HG03064 (cell line): Measurements from ENCODE around the gene AFF2.

Experiments
- ATAC-seq: cut with Tn5 transposase; IDR thresholded peaks from one replicate; pipeline ENCODE4 v1.9.1; 2021; ENCODE audit warnings: low read depth; ENCODE audit not compliant: unreplicated experiment

AFF2 gene

DNA sequence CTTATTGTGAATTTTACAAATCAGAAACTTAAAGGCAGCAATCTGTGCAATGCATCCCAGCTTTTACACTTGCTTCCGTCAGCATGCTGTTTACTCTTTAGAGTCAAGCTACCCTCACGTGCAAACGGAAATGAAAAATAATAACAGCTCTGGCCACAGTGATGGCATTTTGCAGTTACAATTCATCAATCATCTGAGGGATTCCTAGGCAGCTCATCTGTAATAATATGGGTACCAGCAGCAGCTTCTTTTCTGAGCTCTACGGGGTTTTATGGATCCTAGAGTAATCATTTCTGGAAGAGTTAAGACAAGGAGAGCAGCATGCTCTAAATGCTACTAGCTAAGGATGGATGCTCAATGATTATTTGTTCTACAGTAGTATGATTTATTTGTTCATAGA is 313.6 kb downstream of the AFF2 start:
- ATAC-seq: no peak

DNA sequence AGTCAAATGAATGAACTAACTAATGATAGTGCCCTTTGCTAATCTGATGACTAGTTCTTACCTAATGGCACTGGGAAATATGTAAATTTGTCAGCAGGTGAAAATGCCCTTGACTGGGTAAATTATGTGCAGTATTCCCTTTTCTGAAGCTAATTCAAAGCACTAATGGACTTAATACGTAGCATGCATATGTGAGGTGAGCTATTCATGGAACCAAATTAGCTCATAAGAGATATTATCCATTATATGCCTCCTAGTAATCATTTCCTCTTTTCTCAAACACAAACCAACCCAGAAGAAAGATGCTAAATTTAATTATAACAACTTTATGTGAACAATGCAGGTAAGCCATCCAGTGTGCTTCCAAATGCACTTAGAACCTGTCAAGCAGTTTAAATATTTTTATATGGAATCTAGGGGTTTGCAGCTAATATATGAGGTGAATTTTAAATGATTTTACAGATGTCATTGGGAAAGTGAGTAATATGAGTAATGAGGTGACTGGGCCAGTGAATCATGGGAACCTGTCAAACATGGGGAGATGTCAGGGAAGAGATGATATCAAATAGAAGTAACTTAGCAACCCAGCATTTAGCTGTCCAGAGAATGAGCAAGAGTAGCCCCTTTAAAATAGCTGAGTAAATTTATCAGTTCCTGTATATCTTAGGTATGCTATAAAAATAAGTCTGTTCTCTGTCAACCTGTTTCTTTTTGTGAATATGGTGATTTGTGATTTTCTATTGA is 315.0 kb downstream of the AFF2 start:
- no peak for ATAC-seq

DNA sequence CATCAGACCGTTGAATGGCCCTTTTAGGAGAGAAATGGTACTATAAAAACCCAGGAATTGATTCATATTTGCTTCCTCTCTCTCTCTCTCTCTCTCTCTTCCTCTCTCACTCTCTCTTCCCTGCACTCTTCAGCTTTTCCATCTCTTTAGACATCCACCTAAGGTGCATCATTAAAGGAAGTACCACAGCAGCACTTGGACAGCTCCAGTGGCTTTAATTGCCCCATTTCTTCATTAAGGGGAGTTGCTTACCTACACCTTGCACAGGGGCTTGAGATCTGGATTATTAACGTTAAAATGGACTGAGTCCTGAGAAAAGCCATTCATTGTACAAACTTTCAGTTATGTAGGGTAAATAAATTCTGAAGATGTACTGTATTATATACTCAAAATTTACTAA is 323.6 kb downstream of the AFF2 start:
- no peak for ATAC-seq

GRCh38 chrX:148825696-148826095 is 325.3 kb downstream of the AFF2 start:
- no peak for ATAC-seq

GRCh38 chrX:148836741-148837140 is 336.3 kb downstream of the AFF2 start:
- ATAC-seq: no peak

GRCh38 chrX:148850631-148851030 is 350.2 kb downstream of the AFF2 start:
- ATAC-seq: no peak

DNA sequence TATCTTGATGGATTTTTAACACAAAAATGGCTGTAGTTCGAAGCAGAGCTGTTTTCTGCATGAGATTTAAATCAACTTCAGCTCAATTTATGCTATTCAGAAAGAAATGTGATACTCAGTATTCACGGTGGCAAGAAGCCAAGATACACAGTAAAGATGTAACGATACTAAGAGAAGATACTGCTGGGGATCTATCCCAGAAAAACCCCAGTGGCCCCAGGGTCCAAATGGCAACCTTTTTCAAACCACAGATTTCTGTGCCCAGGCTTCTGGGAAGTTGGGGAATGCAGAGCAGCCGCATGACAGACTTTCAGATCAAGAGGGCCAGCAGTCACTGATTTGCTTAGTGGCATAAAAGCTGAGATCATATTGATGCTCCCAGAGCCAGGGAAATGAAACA is 353.9 kb downstream of the AFF2 start:
- no peak for ATAC-seq

GRCh38 chrX:148856505-148856904 is 356.1 kb downstream of the AFF2 start:
- ATAC-seq: no peak

- no peak for ATAC-seq
These were observed 365.1 kb downstream of the AFF2 start for GRCh38 chrX:148865277-148866210.

DNA sequence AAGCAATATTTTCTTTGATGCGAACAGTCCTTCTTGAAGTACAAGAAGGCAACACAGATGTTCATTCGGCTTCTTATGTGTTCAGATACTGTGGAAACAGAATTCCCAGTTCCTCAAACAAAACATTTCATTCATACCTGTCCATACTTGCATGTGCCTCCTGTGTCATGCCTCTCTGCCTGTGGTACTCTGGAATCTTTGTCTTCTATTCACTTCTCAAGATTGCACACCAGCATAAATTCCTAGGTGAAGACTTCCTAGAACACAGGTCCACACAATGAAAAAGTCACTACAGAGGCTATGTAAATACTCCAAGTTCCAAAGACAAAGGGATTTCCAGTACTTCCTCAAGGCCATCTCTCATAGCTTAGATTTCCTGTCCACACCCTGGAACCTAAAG is 367.2 kb downstream of the AFF2 start:
- no peak for ATAC-seq

DNA sequence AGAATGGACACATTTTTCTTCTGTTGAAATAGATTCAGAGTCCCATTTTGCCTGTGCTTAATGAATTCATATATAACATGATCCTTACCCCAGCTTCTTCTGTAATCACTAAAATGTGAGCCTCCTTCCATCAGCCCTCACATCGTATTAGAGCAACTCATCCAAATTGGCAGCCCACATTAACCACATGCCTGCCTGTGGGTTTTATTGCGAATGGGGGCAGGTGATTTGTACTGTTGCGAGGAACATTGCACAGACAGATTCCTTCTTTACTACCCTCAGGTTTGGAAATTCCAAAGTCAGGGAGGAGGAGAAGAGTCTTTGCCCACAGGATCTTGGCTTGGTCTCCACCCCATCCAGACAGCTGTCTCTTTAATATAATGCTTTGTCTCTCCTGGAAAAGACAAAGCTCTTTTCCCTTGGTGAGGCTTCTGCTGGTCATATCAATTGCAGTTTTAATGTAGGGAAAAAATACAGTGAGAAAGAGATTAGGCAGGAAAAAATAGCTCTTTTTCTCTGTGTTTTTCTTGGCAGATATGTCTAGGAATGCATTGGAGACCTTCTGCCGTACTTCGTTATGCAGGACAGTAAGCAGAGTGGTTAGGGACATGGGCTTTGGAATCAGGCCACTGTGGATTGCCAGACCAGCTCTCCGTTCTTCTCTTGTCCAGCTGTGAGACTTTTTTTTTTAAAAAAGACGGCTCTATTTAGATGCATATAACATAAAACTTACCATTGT is 371.2 kb downstream of the AFF2 start:
- no peak for ATAC-seq

GRCh38 chrX:148872161-148872535 is 371.7 kb downstream of the AFF2 start:
- no peak for ATAC-seq

- no peak for ATAC-seq
These were observed 372.5 kb downstream of the AFF2 start for GRCh38 chrX:148872881-148873280.

DNA sequence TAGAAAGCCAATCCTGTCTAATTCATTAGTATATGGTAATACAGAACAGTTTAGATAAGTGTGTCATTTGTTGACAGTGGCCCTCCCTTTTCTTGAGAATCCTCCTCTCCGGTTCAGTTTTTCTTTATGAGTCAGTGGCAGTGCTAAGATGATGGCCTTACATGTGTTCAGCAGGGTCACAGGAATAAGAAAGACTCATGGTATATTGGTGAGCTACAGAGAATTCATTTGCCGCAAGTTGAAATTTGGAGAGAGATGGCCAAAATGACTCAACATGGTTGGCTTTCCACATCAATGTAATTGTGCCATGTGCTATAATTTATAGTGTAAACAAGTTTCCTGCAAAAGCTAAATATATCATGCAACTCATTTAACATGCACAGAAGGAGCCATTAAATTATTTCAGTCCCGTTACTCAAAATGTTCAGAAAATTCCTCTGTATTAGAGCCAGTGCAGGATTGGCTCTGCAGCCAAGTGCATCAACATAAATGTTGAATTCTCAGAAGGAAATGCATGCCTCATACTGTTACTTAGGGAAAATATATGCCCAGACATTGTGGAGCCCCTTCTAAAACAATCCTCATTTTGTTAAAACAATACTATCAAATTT is 374.3 kb downstream of the AFF2 start:
- no peak for ATAC-seq

GRCh38 chrX:148878371-148878770 is 378.0 kb downstream of the AFF2 start:
- ATAC-seq: no peak

GRCh38 chrX:148885203-148885602 is 384.8 kb downstream of the AFF2 start:
- no peak for ATAC-seq

GRCh38 chrX:148893395-148893794 is 393.0 kb downstream of the AFF2 start:
- no peak for ATAC-seq

GRCh38 chrX:148902581-148902980 is 402.2 kb downstream of the AFF2 start:
- no peak for ATAC-seq

DNA sequence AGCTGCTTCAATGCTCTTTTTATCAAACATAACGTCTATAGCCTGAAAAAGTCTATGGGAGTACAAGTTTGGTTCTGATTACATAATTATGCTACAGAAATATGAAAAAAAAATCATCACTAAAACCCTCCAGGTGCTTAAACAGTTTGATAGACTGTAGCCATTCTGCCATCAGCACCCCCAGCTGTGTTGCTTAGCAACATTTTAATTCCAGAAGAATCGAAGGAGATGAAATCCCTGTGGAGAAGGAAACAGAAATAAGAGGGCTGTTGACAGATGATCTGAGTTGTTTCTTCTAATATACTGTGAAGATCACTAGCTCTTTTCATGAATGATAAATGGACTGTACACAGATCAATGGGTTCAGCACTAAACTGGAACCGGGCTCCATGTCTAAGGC is 402.8 kb downstream of the AFF2 start:
- no peak for ATAC-seq

- no peak for ATAC-seq
These were observed 404.1 kb downstream of the AFF2 start for GRCh38 chrX:148904421-148905111.
